Stimulated activated naive CD8-positive, alpha-beta T cell treated with anti-CD3 and anti-CD28 coated beads, Interleukin-15, Interleukin-2, amounts not matched to agents 100 U/mL and 50 U/mL, for 24 hours (primary cell): ENCODE measurements around the gene ARF1.

Source experiments
- ATAC-seq: fragments of 150-1000 bp; cut with Tn5 transposase; one replicate; pipeline ENCODE4 v1.10.0; 2021
- DNase-seq: peaks from one replicate; pipeline ENCODE4 v3.0.0; 2021

Gene ARF1

DNA sequence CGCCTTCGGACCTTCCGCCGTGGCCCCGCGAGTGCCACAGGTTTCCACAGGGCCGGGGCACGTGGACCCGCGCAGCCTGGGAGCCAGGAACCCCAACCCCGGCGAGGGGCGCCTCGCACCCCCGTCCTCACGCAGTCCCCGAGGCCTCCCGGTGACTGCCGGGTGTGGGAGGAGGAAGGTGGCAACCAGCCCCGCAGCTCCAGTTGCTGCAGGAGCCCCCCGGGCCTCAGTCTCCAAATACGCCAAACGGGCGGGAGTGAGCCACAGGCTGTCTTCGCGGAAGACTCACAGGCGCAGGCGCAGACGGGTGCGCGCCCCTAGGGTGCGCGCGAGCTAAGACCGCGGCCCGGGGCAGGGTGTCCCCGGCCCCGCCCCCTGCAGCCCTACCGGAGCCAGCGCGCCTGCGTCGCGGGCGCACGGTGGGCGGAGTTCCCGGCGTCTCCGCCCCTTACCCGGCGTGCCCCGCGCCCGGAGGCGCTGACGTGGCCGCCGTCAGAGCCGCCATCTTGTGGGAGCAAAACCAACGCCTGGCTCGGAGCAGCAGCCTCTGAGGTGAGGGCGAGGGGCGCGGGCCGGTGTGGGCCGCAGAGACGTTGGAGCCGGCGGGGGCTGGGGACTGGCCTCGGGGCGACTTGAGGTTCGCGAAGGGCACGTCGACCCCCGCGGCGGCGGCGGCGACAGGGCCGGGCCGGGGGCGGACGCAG is at the start of gene ARF1:
ARF1 (plus strand) TSS at position 495 of the 704 bp plus-strand sequence. CDS start 14,407 bp downstream, outside the sequence.
- DNase-seq (peak; percentile 94), ATAC-seq (peak; percentile 81)

GRCh38 chr1:228033376-228033775 is 49.1 kb upstream of the ARF1 start:
- ATAC-seq (no peak), DNase-seq (no peak)

DNA sequence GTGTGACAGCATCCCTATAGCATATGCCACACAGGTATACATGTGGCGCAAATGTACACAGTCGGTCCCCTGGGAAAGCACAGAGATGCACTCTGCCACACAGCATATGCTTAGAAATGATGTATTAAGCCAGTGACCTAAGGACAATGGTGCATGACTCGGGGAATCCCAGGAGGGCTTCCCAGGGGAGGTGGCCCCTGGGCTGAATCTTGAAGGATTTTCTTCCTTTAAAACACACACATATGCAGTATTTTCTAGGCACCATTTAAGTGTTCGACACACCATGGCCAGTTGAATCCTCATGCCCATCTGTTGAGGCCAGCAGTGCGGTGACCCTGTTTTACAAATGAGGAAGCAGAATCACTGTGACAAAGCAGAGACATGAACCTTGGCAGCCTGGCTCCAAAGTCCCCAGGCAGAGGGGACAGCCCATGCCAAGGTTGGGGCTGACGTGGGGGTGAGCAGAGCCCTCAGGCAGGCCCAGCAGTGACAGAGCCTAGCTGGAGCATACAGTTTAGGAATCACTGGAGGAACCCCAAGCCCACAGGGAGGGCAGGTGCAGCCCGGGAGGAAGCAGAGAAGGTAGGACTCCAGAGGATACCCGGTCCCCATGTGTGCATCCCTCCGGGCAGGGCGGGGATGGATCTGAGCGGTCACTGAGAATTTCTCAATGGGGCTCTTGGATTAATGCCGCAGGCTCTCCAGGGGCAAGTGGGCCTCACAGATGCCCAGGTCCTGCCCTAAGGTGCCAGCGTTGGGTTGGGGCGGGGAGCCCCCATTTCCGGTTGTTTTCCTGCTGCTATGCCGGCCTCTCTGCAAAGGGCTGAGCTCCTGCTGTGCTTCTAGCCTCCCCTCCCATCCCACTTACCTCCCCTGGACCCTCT is 47.3 kb upstream of the ARF1 start:
- ATAC-seq, result no peak
- DNase-seq, result no peak

GRCh38 chr1:228035844-228036243 is 46.7 kb upstream of the ARF1 start:
- ATAC-seq (no peak), DNase-seq (no peak)

- ATAC-seq (no peak), DNase-seq (no peak)
These were observed 45.7 kb upstream of the ARF1 start for GRCh38 chr1:228036701-228037231.

DNA sequence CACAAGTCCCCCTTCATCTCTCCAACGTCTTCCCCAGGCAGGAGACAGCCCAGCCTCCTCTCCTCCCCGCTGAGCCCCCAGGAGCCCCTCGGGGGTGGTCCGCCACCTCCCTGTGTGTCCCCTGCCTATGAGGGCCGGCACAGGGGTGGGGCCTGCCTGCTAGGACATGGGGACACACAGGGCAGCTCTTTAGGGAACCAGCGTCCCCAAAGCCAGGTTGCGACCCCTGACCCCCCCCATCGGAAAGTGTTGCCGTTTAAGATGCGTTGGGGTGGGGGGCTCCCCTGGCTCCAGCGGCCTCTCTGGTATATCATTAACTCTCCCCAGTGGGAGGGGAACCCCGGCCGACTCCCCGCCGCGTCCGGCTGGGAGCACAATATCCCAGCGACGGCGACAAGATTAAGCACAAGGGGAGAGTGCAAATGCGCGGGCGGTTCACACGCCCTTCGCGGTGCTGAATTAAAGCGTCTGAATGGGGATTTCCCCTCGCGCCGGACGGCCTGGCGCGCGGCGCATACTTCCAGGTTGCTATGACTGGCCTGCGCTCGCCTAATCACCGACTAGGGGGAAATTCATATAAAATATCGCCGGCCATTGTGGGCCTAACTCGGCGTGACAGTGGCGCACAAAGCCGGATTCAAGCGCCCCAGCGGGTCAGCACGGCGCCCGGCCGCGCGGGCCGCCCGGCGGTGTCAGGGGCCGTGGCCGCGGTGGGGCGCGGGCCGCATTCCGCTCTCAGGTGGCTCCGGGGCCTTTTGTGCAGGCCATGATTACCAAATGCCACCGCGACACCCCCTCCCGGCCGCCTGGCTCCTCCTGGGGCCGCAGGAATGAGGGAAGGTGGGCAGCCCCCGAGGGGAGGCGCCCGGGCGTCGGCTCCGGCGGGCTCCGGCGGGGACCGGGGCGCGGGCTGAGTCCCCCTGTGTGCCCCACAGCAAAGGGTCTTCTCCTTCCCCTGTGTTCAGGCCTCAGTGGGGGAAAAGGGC is 44.8 kb upstream of the ARF1 start:
- DNase-seq, result peak; percentile 60
- ATAC-seq, result peak; percentile 87

DNA sequence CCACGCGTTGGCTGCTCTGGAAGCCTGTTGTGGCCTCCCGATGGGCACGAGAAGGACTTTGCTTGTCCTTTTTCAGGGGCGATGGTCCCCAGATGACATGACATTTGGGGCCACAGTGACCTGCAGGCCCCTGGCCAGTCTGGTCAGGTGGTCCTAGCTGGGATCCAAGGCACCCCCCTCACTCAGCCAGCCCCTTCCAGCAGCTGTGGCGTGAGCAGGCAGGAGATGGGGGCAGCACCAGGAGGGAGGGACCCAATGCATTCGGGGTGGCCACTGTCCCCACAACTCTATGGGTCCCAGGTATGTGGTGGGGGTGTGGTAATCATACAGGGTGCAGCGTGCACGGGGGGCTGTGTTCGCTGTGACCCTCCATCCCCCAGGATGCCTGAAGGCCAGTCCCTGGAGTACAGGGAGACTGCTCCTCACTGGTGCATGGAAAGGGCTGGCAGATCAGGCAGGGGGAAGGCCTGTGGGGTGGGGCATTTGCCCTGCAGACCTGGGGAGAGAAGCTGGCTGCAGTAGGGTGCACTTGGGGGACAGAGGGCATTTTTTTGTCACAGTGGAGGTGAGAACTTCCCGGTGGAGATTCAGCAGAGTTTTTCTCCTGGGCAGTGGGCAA is 44.0 kb upstream of the ARF1 start:
- ATAC-seq (no peak), DNase-seq (no peak)

GRCh38 chr1:228039006-228039903 is 43.3 kb upstream of the ARF1 start:
- no peak for DNase-seq
- ATAC-seq, result no peak

GRCh38 chr1:228039986-228040385 is 42.5 kb upstream of the ARF1 start:
- DNase-seq, result no peak
- no peak for ATAC-seq

- ATAC-seq, result no peak
- no peak for DNase-seq
These were observed 41.2 kb upstream of the ARF1 start for GRCh38 chr1:228041316-228041715.

DNA sequence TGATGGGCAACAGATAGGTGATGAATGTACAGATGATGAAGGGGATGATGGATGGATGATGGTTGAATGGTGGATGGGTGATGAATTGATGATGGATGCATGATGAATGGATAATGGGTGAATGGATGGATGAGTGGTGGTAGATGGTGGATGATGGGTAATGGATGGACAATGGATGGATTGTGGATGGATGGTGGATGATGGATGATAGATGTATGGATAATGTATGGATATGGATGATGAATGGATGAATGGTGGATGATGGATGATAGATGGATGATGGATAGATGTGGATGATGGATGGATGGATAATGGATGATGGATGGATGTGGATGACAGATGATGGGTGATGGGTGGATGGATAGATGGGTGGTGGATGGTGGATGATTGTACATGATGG is 40.0 kb upstream of the ARF1 start:
- DNase-seq (no peak), ATAC-seq (no peak)

DNA sequence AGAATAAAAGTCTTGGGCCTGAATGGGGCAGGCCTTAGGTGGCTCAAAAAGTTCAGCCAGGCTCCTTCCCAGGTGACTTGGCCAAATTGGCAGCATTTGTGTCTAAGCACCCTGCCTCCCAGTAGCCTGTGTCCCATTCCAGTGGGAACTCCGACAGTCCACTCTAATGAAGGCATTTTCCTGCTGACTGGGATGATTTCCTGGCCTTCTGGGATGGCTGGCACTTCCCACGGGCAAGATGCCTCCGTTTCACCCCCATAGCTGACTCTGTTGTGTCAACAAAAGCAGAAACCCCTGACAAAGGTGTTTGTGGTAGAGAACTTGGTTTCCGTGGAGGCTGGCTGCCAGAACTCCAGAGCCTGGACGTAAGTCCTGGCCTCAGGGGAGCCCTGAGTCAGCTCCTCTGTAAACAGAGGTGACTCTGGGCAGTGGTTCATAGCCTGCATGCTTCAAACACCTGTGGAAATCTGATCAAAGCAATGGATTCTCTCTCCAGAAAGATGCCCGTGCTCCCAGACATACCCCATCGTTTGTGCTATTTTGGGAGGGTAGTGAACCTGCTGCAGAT is 39.1 kb upstream of the ARF1 start:
- no peak for DNase-seq
- ATAC-seq, result no peak

DNA sequence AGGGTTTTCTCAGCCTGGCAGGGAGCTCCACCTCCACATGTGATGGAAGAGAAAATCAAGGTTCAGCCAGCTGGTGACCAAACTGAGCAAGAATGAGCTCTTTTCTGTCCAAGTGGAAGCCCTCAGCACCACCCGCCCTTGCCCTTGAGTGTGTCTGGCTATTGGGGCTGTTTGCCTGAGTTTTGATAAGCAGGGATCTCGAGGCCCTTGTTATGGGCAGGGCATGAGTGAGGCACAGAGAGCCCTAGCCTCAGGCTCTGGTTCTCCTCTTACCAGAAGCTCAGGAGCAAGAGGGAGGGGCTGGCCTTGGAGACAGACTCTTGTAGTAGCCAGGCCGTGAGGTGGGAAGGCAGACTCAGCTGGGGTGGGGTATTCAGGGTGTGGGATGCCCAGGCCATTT is 37.5 kb upstream of the ARF1 start:
- DNase-seq, result no peak
- ATAC-seq, result no peak

- no peak for ATAC-seq
- no peak for DNase-seq
These were observed 37.1 kb upstream of the ARF1 start for GRCh38 chr1:228045405-228045804.

DNA sequence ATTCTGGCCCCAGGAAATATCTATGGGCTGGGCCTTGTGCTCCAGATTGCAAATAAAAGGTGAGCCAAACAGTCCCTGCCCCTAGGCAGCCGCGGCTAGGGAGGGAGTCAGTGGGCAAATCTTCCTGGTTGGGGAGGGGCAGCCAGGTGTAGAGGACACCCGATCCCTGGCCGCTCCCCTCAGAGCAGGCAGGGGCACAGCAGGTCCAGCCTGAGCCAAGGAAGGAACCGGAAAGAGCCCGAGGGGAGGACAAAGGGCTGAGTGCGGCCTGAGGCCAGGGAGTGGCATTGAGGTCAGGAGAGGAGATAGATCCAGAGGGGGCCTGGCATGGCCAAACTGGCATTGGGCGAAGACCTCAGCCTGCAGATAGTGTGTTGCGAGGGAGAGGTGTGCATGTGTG is 36.6 kb upstream of the ARF1 start:
- ATAC-seq, result no peak
- DNase-seq, result no peak

GRCh38 chr1:228046421-228047182 is 35.9 kb upstream of the ARF1 start:
- ATAC-seq, result no peak
- no peak for DNase-seq

GRCh38 chr1:228047183-228047466 is 35.4 kb upstream of the ARF1 start:
- DNase-seq, result no peak
- ATAC-seq, result no peak

DNA sequence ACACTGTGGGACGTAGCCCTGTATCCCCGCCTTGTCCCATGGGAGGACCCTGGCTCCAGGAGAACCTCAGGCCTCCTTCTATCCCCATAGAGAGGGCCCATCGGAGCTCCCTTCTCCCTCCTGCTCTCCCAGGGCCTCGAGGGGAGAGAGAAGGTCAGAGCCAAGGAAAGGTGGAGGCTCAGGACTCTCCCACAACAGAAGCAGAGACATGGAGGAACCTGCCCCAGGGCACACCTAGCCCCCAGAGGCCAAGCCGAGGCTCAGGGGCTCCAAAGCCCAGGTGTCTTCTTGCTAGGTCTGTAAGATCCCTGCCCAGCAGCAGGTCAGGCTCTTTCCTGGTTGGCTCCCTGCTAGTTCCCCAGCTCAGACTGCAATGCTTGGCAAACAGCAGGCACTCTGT is 34.4 kb upstream of the ARF1 start:
- no peak for ATAC-seq
- DNase-seq, result no peak

DNA sequence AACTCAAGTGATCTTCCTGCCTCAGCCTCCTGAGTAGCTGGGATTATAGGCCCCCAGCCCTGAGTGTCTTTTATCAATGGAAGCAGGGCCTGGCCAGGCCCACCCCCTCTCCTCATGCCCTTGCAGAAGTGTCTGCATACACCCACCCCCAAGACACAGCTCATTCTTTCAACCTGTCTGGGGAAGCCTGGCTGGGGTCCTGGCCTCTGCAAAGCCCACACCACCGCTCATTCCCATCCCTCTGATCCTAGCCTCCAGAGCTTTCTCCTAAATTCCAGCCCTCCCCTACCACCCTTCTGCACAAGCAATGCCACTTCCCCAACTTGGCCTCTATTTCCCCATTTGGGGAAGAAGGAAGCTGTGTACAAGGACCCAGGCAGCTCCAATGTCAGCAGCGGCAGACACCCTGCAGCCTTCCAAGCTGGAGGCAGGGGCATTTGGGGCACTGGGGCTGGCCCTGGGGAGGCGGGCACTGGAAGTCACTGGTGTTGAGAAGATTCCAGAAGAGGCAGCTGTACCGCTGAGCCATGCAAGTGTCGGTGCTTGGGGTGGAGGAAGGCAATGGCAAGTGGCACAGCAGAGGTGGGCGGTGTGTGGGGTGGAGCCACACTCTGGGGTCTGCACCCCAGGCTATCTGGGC is 33.7 kb upstream of the ARF1 start:
- ATAC-seq, result peak; percentile 16
- no peak for DNase-seq
